NOMO-1 (cell line): ENCODE measurements around the gene C9orf85.
"Not testable (repeated sequence)": the region's sequence is repeated elsewhere in the genome, so short reads cannot be mapped to it uniquely, and the experiment has no call there.

ENCODE experiments used
- DNase-seq, 2 experiments: peaks; one replicate each; lab custom pipeline; 2025; ENCODE audit not compliant: unreplicated experiment in 2 of 2; lab: John Stamatoyannopoulos, UW

The C9orf85 gene

DNA sequence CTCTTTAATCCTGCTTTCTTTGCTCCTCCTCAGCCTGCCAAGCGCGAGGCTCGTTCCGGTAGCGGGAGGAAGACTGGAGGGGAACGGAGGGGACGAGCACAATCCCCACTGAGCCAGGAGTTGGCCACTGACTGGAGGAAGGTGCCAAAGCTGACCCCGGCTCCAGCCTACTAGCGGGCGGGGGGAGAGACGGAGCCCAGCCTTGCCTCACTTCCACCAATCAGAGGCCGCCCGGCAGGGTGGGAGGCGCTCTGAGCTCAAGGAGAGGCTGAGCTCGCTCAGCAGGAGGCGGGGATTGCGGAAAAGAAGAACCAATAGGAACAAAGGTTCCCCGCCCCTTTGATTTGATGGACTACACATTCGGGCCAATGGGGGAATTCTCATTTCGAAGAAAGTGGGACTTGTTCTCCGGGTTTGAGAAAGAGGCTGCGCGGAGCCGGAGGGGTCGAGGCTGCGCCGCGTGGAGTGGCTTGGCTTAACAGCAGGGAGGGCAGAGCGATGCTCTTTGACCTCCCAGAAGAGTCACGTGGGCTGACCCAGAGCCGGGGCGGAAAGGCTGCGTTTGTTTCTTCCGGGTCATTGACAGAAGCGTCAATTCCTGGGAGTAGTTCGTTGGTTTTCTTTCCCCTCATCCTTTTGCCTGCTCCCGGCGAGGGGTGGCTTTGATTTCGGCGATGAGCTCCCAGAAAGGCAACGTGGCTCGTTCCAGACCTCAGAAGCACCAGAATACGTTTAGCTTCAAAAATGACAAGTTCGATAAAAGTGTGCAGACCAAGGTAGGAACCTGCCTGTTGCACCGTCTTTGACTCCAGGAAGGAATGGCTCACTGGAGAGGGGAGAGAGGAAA is at the start of gene C9orf85, which contains the start of gene ABHD17B:
C9orf85 (plus strand) TSS at position 579 of the 847 bp plus-strand sequence; CDS start at position 675, 96 bp downstream.
ABHD17B (minus strand) TSS at position 133 of the 847 bp plus-strand sequence. CDS start 36,113 bp downstream, outside the sequence.
- peak; percentile 90 to 95 for DNase-seq

DNA sequence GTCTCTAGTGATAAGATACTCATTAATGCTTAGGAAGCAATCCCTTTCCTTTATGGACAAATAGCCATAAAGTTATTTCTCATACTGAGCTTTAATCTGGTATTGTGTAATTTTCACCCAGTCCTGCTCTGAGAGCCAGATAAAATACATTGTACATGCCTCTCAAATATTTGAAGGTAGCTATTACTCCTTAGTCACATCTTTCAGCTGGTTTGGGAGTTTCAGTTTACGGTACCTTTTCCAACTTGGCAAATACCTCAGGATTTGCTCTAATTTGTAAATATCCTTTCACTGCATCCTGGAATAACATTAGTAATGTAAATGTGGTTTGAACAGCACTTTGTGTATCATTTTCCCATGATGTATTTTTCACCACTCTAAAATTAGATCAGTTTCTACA is 47.8 kb upstream of the C9orf85 start:
- DNase-seq, result no peak

DNA sequence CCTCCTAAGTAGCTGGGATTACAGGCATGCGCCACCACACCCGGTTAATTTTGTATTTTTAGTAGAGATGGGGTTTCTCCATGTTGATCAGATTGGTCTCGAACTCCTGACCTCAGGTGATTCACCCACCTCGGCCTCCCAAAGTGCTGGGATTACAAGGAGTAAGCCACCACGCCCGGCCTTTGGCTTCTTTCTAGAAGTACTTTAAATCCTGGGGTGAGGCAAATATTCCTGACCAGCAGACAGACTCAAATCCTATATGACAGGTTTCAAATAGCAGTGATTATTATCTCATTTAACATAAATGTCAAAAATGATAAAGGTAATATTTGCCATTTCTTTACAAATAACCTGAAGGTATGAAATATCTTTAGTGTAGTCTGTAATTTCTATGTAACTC is 36.1 kb upstream of the C9orf85 start:
- DNase-seq, result no peak

DNA sequence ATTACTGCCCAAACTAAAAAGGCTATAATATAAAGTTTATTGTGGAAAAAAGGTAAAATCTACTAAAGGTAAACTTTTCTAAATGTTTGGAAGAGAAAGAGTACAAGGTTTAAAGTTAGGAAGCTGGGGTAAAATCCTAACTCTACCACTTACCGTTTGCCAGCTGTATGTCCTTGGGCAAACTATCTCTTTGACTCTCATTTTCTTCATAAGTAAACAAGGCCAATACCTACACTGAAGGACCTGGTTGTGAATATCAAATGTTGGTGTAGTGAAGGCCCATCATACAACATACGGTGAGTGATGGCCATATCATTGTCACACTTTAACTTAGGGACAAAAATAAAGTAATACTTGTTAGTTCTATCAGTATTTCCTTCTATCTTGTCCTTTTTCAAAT is 35.3 kb upstream of the C9orf85 start:
- no peak for DNase-seq

- no peak for DNase-seq
Observed at GRCh38 chr9:71876829-71877228, 34.6 kb upstream of the C9orf85 start.

GRCh38 chr9:71878327-71879274 is 32.8 kb upstream of the C9orf85 start:
- no peak for DNase-seq

DNA sequence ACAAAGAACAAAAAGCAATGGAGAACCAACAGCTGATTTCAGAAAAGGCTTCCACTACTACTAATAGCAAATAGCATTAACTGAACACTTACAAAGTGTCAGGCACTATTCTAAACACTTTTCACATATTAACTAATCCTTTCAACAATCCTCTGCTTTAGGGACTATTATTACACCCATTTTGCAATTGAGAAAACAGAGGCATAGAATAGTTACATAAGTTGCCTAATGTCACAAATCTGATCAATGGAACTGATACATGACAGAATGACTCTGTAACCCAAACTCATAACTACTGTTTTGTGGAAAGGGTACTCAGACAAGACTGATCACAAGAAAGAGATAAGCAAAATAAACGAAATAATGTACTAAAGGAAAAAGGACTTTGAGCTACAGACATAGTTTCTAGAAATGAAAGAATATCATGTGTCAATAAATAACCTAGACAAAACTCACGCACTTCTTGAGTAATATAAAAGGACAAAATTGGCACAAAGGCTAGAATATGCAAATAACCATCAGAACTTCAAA is 31.7 kb upstream of the C9orf85 start:
- DNase-seq, result no peak

DNA sequence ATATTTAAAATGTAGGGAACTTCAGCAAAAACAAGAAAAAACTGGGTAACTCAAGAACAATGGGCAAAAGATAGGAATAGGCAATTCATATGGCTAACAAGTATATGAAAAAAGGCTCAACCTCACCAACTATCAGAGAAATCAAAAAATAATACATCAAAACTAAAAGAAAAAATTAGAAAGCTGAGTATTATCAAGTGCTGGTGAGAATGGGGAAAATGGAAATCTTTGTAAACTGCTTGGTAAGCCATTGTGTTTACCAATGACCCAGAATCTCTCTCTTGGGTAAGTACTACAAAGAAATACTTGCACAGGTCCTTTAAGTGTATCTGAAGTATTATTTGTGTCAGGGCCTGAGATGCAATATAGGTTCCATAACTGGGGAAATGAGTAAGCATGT is 27.4 kb upstream of the C9orf85 start:
- DNase-seq, result no peak

GRCh38 chr9:71885467-71885866 is 26.0 kb upstream of the C9orf85 start:
- DNase-seq, result no peak

- DNase-seq, result no peak
Observed at GRCh38 chr9:71886015-71886414, 25.4 kb upstream of the C9orf85 start.

DNA sequence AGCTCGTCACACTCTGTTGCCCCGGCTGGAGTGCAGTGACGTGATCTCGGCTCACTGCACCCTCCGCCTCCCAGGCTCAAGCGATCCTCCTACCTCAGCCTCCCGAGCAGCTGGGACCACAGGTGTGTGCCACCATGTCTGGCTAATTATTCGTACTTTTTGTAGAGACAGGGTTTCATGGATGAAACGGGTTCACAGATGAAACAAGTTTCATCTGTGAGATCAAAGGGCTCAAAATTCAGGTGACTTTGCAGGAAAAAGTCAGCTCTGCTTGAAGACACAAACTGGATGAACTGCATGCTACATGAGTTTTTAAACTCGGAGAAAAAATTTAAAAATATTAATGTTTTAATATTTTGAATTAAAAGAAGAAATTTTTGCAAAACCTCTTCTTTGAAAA is 24.9 kb upstream of the C9orf85 start:
- no peak for DNase-seq

GRCh38 chr9:71887362-71887761 is 24.1 kb upstream of the C9orf85 start:
- DNase-seq, result no peak

DNA sequence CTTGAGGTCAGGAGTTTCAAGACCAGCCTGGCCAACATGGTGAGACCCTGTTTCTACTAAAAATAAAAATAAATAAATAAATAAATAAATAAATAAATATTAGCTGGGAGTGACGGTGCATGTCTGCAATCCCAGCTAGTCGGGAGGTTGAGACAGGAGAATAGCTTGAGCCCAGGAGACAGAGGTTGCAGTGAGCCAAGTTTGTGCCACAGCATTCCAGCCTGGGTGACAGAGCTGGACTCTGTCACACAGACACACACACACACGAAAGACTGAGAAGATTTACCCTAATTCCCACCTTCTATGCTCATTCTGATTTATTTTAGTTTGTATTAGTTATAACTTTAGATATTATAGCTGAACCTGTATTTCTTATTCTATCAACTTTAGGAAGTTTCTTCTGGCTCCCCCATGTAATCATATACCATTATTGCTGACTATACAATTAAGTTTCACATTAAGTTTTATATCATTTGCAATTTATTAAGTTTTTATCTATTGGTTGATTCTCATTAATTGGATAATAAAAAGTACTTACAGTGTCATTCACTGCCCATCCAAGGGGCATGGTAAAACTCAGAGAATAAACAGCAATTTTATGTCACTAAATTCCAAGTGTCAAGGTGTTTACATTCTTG is 21.3 kb upstream of the C9orf85 start:
- no peak for DNase-seq

DNA sequence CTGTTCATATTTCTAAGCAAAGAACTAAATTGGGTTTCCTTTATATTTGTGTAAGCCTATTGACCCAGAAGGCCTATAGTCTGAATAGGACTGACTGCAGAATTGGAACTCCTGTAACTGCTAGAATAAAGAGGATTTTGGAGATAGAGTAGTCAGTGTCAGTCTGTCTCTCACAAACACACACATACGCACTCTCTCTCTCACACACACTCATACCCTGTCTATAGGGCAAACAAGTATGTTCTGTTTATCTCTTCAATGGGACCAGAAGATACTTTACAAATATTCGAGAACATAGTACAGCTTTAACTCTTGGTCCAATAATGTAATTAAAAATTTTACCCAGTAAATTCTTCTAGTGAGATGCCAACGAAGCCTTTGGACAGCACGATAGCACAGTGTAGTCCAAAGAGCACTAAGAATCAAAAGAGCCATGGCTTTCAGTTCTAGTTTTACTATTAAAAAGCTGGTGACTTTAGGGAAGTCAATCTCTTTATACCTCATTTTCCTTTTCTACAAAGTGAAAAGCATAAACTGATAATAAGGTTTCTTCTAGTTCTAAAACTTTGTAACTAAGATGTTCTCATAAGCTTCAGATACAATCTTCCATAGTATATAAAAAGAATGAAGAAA is 19.8 kb upstream of the C9orf85 start:
- DNase-seq, result no peak

GRCh38 chr9:71895117-71895516 is 16.3 kb upstream of the C9orf85 start:
- DNase-seq, result peak in 1 of 2 experiments; percentile 10

- no peak for DNase-seq
Observed at GRCh38 chr9:71895955-71896354, 15.5 kb upstream of the C9orf85 start.

DNA sequence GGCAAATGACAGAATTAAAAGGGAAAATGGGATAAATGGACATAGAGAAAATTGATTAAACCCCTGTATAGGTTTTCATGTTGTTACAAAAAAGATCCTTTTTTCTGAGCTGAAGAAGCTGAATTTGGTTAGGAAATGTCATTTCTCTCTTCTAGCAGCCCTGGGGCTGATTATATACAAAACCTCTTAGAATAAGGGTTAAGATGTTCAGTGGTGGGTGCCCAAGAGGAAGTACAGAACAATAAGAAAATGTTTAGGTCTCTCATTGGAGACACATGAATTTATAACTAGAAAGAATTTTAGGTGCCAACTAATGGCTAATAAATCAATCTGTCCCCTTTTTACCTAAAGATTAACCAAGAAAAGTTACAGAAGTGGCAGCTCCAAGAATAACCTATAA is 14.7 kb upstream of the C9orf85 start:
- DNase-seq, result no peak

DNA sequence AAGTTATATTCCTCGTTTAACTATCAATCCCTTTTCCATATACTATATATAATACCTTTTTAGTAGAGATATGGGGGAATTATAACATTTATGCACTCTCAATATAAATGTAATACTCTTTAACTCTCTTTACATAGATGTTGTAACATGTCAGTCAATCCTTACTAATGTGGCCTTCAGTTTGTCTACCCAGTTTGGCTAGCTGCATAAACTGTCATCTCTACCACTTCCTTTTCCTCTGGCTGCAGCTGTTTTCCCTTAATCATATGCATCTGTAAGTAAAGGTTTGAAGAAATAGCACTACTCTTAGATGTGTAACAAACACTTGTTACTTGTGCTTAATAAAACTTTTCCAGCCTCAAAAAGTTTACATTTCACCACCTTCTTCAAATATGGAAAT is 13.9 kb upstream of the C9orf85 start:
- DNase-seq, result peak; percentile 21 to 59

GRCh38 chr9:71898756-71899155 is 12.7 kb upstream of the C9orf85 start:
- not testable (repeated sequence) for DNase-seq
